H1 (cell line): ENCODE data around the gene LRRC63. TPM values are rescaled to one million over a fixed set of nuclear protein-coding genes. Genes with fewer than 3 reads are reported as not detected.

Source experiments
- CTCF ChIA-PET: fragments of 300-600 bp; sonication (Branson Sonifier 250); formaldehyde crosslinking; loops from one replicate; lab custom pipeline; 2021; ENCODE audit not compliant: partially characterized antibody; lab: Charles Lee
- POLR2A ChIA-PET: fragments of 300-600 bp; sonication (Branson Sonifier 250); formaldehyde crosslinking; loops from one replicate; lab custom pipeline; 2021; ENCODE audit warnings: inconsistent platforms; ENCODE audit not compliant: partially characterized antibody; lab: Charles Lee
- DNase-seq, 2 experiments: peaks; one replicate each; pipeline versions ENCODE4 v3.0.0 to v3.0.0-alpha.2; 2010 to 2022; ENCODE audit warnings: low spot score in 2 of 2, low read depth in 1 of 2, mixed read lengths in 1 of 2
- FAIRE-seq: peaks from 2 replicates; lab custom pipeline; 2011; peaks lifted over from hg19 to GRCh38; lab: Jason Lieb, UNC
- H2AFZ ChIP-seq: 2 replicates; pipeline ENCODE4 v1.8.1; 2012; ENCODE audit warnings: low read length, inconsistent platforms
- H2AK5ac ChIP-seq: 2 replicates; pipeline ENCODE4 v1.6.1; 2013; ENCODE audit warnings: low read depth, low read length
- H2BK120ac ChIP-seq: replicated peaks from 2 replicates; pipeline ENCODE3; 2013; ENCODE audit warnings: low read depth, low read length, inconsistent platforms
- H2BK12ac ChIP-seq: 2 replicates; pipeline ENCODE4 v1.6.1; 2013; ENCODE audit warnings: low read depth, low read length
- H2BK15ac ChIP-seq: 2 replicates; pipeline ENCODE4 v1.6.1; 2013; ENCODE audit warnings: low read length
- H2BK20ac ChIP-seq: 2 replicates; pipeline ENCODE4 v1.6.1; 2013; ENCODE audit warnings: low read length
- H2BK5ac ChIP-seq: 2 replicates; pipeline ENCODE4 v1.6.1; 2013; ENCODE audit warnings: low read depth, low read length
- H3K14ac ChIP-seq: 2 replicates; pipeline ENCODE4 v1.6.1; 2013; ENCODE audit warnings: inconsistent platforms; ENCODE audit not compliant: insufficient read length
- H3K18ac ChIP-seq: 2 replicates; pipeline ENCODE4 v1.6.1; 2013; ENCODE audit warnings: low read length; ENCODE audit errors: extremely low read depth
- H3K23ac ChIP-seq: 2 replicates; pipeline ENCODE4 v1.6.1; 2013; ENCODE audit warnings: inconsistent platforms; ENCODE audit not compliant: insufficient read length
- H3K23me2 ChIP-seq: 2 replicates; pipeline ENCODE4 v1.6.1; 2013; ENCODE audit warnings: low read depth, low read length
- H3K27ac ChIP-seq: 2 replicates; pipeline ENCODE4 v1.6.1; 2011; ENCODE audit warnings: low read depth, low read length, inconsistent platforms
- H3K27me3 ChIP-seq, 4 experiments: replicated peaks in 1 of 4; 1 replicate in 1 of 4; 2 replicates in 3 of 4; pipeline versions ENCODE4 v1.6.1 to v1.8.1; 2011 to 2013; ENCODE audit warnings: low read length in 3 of 4, mild to moderate bottlenecking in 3 of 4, inconsistent platforms in 2 of 4, mixed read lengths in 2 of 4, moderate library complexity in 1 of 4; ENCODE audit not compliant: control insufficient read depth in 3 of 4, insufficient read depth in 3 of 4; ENCODE audit errors: extremely low read depth in 1 of 4
- H3K36me3 ChIP-seq, 4 experiments: 2 replicates each; pipeline versions ENCODE4 v1.6.1 to v1.8.1; 2011 to 2013; ENCODE audit warnings: mild to moderate bottlenecking in 4 of 4, low read length in 3 of 4, moderate library complexity in 2 of 4, control low read depth in 1 of 4, inconsistent platforms in 1 of 4; ENCODE audit not compliant: insufficient read depth in 4 of 4, control insufficient read depth in 2 of 4
- H3K4ac ChIP-seq: replicated peaks from 2 replicates; pipeline ENCODE3; 2013; ENCODE audit warnings: low read length, low read depth, mixed read lengths, inconsistent platforms; ENCODE audit not compliant: insufficient read length
- H3K4me1 ChIP-seq, 4 experiments: replicated peaks in 1 of 4; 1 replicate in 1 of 4; 2 replicates in 3 of 4; pipeline versions ENCODE4 v1.6.1 to v1.8.1; 2011 to 2013; ENCODE audit warnings: low read length in 3 of 4, inconsistent platforms in 2 of 4, mixed read lengths in 1 of 4; ENCODE audit not compliant: insufficient read depth in 4 of 4, control insufficient read depth in 3 of 4
- H3K4me2 ChIP-seq, 2 experiments: 2 replicates each; pipeline versions ENCODE4 v1.6.1 to v1.8.1; 2011 to 2013; ENCODE audit warnings: low read depth in 2 of 2, low read length in 2 of 2, control low read depth in 1 of 2, inconsistent platforms in 1 of 2, mild to moderate bottlenecking in 1 of 2; ENCODE audit not compliant: insufficient read depth in 1 of 2
- H3K4me3 ChIP-seq, 4 experiments: fragments of 200-600, 300-600 bp in 1 of 4; sonication (generic), shearing (Covaris generic), sonication (Bioruptor Twin) in 1 of 4; 2 replicates each; pipeline versions ENCODE4 v1.5.1 to v1.8.1; 2011 to 2016; ENCODE audit warnings: low read length in 4 of 4, low read depth in 3 of 4, control low read depth in 2 of 4, inconsistent platforms in 2 of 4, mild to moderate bottlenecking in 2 of 4, mixed read lengths in 1 of 4, moderate library complexity in 1 of 4; ENCODE audit not compliant: insufficient read depth in 2 of 4; ENCODE audit errors: extremely low read depth in 1 of 4
- H3K56ac ChIP-seq: replicated peaks from 2 replicates; pipeline ENCODE3; 2013; ENCODE audit warnings: low read depth, mild to moderate bottlenecking, mixed read lengths, low read length, inconsistent platforms; ENCODE audit not compliant: insufficient read length
- H3K79me1 ChIP-seq: 2 replicates; pipeline ENCODE4 v1.6.1; 2013; ENCODE audit warnings: low read depth, low read length, control low read depth
- H3K79me2 ChIP-seq, 2 experiments: 2 replicates each; pipeline versions ENCODE4 v1.6.1 to v1.8.1; 2012 to 2013; ENCODE audit warnings: low read length in 2 of 2, mild to moderate bottlenecking in 2 of 2, inconsistent platforms in 1 of 2; ENCODE audit not compliant: insufficient read depth in 2 of 2, control insufficient read depth in 1 of 2
- H3K9ac ChIP-seq, 4 experiments: replicated peaks in 1 of 4; 1 replicate in 1 of 4; 2 replicates in 3 of 4; pipeline versions ENCODE4 v1.6.1 to v1.8.1; 2011 to 2013; ENCODE audit warnings: low read depth in 3 of 4, low read length in 3 of 4, control low read depth in 2 of 4, mild to moderate bottlenecking in 2 of 4, moderate library complexity in 2 of 4, inconsistent platforms in 1 of 4; ENCODE audit errors: extremely low read depth in 1 of 4
- H3K9me3 ChIP-seq, 2 experiments: 2 replicates each; pipeline versions ENCODE4 v1.6.1 to v1.8.1; 2012 to 2013; ENCODE audit warnings: mild to moderate bottlenecking in 2 of 2, moderate library complexity in 2 of 2, control low read depth in 1 of 2, inconsistent platforms in 1 of 2, low read depth in 1 of 2, low read length in 1 of 2, mixed read lengths in 1 of 2; ENCODE audit not compliant: insufficient read depth in 2 of 2
- H4K20me1 ChIP-seq, 2 experiments: replicated peaks in 1 of 2; 2 replicates each; pipeline versions ENCODE3 to v1.8.1; 2011 to 2013; ENCODE audit warnings: inconsistent platforms in 2 of 2, low read length in 2 of 2, mild to moderate bottlenecking in 1 of 2; ENCODE audit not compliant: insufficient read depth in 2 of 2, control insufficient read depth in 1 of 2
- H4K5ac ChIP-seq: 2 replicates; pipeline ENCODE4 v1.6.1; 2013; ENCODE audit warnings: low read length, low read depth, mixed read lengths, inconsistent platforms; ENCODE audit not compliant: insufficient read length
- H4K8ac ChIP-seq: 2 replicates; pipeline ENCODE4 v1.8.0; 2013; ENCODE audit warnings: mild to moderate bottlenecking, moderate library complexity, low read length, inconsistent platforms; ENCODE audit not compliant: insufficient read depth; ENCODE audit errors: extremely low read depth
- H4K91ac ChIP-seq: replicated peaks from 2 replicates; pipeline ENCODE3; 2013; ENCODE audit warnings: low read length, mixed read lengths, inconsistent platforms; ENCODE audit not compliant: insufficient read length
- ASH2L ChIP-seq: fragments of 200-600, 300-600 bp; sonication (generic); IDR thresholded peaks from one replicate; pipeline ENCODE4 v1.7.1; 2017; ENCODE audit warnings: low read length
- BRCA1 ChIP-seq: IDR thresholded peaks from 2 replicates; pipeline ENCODE4 v1.6.1; 2012; ENCODE audit warnings: low read depth, low read length, improper control_type of control experiment
- CBX5 ChIP-seq: fragments of 300-800, 300-1000 bp; sonication (generic); IDR thresholded peaks from 2 replicates; pipeline ENCODE4 v1.7.1; 2016; ENCODE audit warnings: antibody characterized with exemption, low read length, low read depth
- CEBPB ChIP-seq: IDR thresholded peaks from 2 replicates; pipeline ENCODE4 v1.6.1; 2012; ENCODE audit warnings: low read depth, low read length
- EGR1 ChIP-seq: IDR thresholded peaks from 2 replicates; pipeline ENCODE4 v1.6.1; 2011; ENCODE audit warnings: low read depth, low read length, borderline replicate concordance
- RFX5 ChIP-seq: IDR thresholded peaks from 2 replicates; pipeline ENCODE4 v1.6.1; 2011; ENCODE audit warnings: low read depth, low read length, improper control_type of control experiment, borderline replicate concordance
- RNF2 ChIP-seq: fragments of 200-900, 300-1000 bp; sonication (generic); IDR thresholded peaks from 2 replicates; pipeline ENCODE4 v1.7.1; 2016; ENCODE audit warnings: borderline replicate concordance, low read depth, mild to moderate bottlenecking, antibody characterized with exemption, low read length; ENCODE audit not compliant: poor library complexity, severe bottlenecking; ENCODE audit errors: missing control alignments
- SIN3A ChIP-seq, 2 experiments: IDR thresholded peaks in 1 of 2; conservative IDR thresholded peaks in 1 of 2; 2 replicates each; pipeline ENCODE4 v1.6.1; 2011 to 2012; ENCODE audit warnings: low read length in 2 of 2, improper control_type of control experiment in 1 of 2, low read depth in 1 of 2, mild to moderate bottlenecking in 1 of 2
- SP2 ChIP-seq: IDR thresholded peaks from 2 replicates; pipeline ENCODE4 v1.6.1; 2012; ENCODE audit warnings: mild to moderate bottlenecking, low read length, inconsistent platforms
- TBP ChIP-seq: IDR thresholded peaks from 2 replicates; pipeline ENCODE4 v1.6.1; 2011; ENCODE audit warnings: low read depth, low read length, improper control_type of control experiment
- TEAD4 ChIP-seq: IDR thresholded peaks from 2 replicates; pipeline ENCODE4 v1.6.1; 2012; ENCODE audit warnings: low read depth, low read length, inconsistent platforms, mixed read lengths
- polyA plus RNA-seq, 7 experiments: library from polyadenylated mRNA; depleted of rRNA in 3 of 7; stranded (reverse) in 5 of 7; unstranded in 2 of 7; fragments of >200 nt in 5 of 7; fragments of 200-250 nt in 2 of 7; gene quantifications; 1 replicate in 5 of 7; 2 replicates in 1 of 7; 4 replicates in 1 of 7; pipeline versions ENCODE4 v1.2.1 to v1.2.3, GENCODE V29; 2011 to 2013; ENCODE audit warnings: missing spikeins in 2 of 7, mixed read lengths in 2 of 7
- total RNA-seq: library from RNA; stranded (reverse); fragmentation: NEBNext Ultra II Directional; extraction: Animal tissue kit (Norgen Biotek cat#: 25700); gene quantifications from 2 replicates; pipeline ENCODE4 v1.2.1, GENCODE V29; 2021
- TF ChIP-seq, protein P1 (sequence below): IDR thresholded peaks from 2 replicates; pipeline ENCODE4 v1.6.1; 2012; ENCODE audit warnings: inconsistent platforms
- TF ChIP-seq, protein P2 (sequence below), 3 experiments: IDR thresholded peaks; 1 replicate in 2 of 3; 2 replicates in 1 of 3; pipeline versions ENCODE4 v1.5.1 to v1.6.1; 2011; ENCODE audit warnings: low read length in 3 of 3, mild to moderate bottlenecking in 3 of 3, inconsistent platforms in 2 of 3, low read depth in 1 of 3, moderate library complexity in 1 of 3; ENCODE audit not compliant: insufficient read depth in 1 of 3; ENCODE audit errors: control extremely low read depth in 1 of 3

The LRRC63 gene
- total and polyA plus RNA-seq, 2 of the 8 experiments (the other 6 are each of a cell fraction or from before 2014, with no cell fraction given) = not detected

DNA sequence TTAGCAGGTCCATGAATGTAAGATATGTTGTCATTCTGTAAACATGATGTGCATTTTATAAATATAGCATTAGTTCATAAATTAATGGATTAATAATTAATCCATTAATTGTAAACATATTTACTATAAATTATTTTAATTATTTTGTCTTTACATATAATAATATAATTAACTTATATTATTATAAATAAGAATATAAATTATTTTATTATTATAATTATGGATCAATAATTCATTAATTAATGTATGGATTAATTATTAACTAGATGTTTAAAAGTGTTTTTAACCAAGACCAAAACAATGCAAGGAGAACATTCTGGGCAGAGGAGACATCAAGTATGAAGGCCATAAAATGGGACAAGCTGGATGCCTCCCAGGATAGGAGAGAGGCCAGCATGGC, 103.3 kb downstream of the LRRC63 start:
- H2BK120ac ChIP-seq = no peak overlapping the region
- H3K9ac ChIP-seq = no peak overlapping the region
- no peak overlapping the region for H2BK15ac ChIP-seq
- H3K27me3 ChIP-seq = no peaks in the 10 kb centered on the region
- H4K91ac ChIP-seq = no peak overlapping the region
- H3K4me2 ChIP-seq = no peak overlapping the region
- no peaks in the 10 kb centered on the region for H4K20me1 ChIP-seq
- H4K8ac ChIP-seq = no peak overlapping the region
- no peak overlapping the region for H3K14ac ChIP-seq
- H3K56ac ChIP-seq = no peak overlapping the region
- no peaks in the 10 kb centered on the region for H3K9me3 ChIP-seq
- no peak for DNase-seq
- H2BK20ac ChIP-seq = no peak overlapping the region
- no peak overlapping the region for H2BK12ac ChIP-seq
- ChIA-PET POLR2A (no interaction called here), CTCF (no interaction called here)
- H3K4ac ChIP-seq = no peak overlapping the region
- H3K4me1 ChIP-seq = no peaks in the 10 kb centered on the region
- H2AFZ ChIP-seq = no peak overlapping the region
- no peaks in the 10 kb centered on the region for H3K36me3 ChIP-seq
- H3K23ac ChIP-seq = no peak overlapping the region
- no peak overlapping the region for H3K18ac ChIP-seq
- no peaks in the 10 kb centered on the region for H3K79me1 ChIP-seq
- FAIRE-seq = no peak
- H2AK5ac ChIP-seq = no peak overlapping the region
- no peaks in the 10 kb centered on the region for H3K79me2 ChIP-seq
- no peaks in the 10 kb centered on the region for H3K23me2 ChIP-seq
- no peak overlapping the region for H2BK5ac ChIP-seq
- no peak overlapping the region for H3K4me3 ChIP-seq
- H3K27ac ChIP-seq = no peak overlapping the region
- no peak overlapping the region for H4K5ac ChIP-seq
- no peak for TF ChIP-seq SIN3A (conservative IDR thresholded peaks at IDR 0.05 in 1 of 2, IDR thresholded peaks at IDR 0.05 in 1 of 2; ENCODE audit: low read depth in 1 of 2, low read length in 2 of 2)
- TF ChIP-seq, protein P1, sequence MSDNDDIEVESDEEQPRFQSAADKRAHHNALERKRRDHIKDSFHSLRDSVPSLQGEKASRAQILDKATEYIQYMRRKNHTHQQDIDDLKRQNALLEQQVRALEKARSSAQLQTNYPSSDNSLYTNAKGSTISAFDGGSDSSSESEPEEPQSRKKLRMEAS = no peak
- no peak for TF ChIP-seq RFX5
- no peak for TF ChIP-seq CBX5
- TF ChIP-seq SP2 = no peak
- no peak for TF ChIP-seq TBP
- TF ChIP-seq, protein P2, sequence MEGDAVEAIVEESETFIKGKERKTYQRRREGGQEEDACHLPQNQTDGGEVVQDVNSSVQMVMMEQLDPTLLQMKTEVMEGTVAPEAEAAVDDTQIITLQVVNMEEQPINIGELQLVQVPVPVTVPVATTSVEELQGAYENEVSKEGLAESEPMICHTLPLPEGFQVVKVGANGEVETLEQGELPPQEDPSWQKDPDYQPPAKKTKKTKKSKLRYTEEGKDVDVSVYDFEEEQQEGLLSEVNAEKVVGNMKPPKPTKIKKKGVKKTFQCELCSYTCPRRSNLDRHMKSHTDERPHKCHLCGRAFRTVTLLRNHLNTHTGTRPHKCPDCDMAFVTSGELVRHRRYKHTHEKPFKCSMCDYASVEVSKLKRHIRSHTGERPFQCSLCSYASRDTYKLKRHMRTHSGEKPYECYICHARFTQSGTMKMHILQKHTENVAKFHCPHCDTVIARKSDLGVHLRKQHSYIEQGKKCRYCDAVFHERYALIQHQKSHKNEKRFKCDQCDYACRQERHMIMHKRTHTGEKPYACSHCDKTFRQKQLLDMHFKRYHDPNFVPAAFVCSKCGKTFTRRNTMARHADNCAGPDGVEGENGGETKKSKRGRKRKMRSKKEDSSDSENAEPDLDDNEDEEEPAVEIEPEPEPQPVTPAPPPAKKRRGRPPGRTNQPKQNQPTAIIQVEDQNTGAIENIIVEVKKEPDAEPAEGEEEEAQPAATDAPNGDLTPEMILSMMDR (IDR thresholded peaks at IDR 0.05; ENCODE audit: control extremely low read depth in 1 of 3, insufficient read depth in 1 of 3, low read depth in 1 of 3, low read length in 3 of 3) = no peak
- no peak for TF ChIP-seq TEAD4
- no peak for TF ChIP-seq BRCA1
- TF ChIP-seq CEBPB = no peak
- no peak for TF ChIP-seq ASH2L
- no peak for TF ChIP-seq RNF2
- TF ChIP-seq EGR1 = no peak
